NT2/D1 (cell line): Measurements from ENCODE around the gene MKLN1.
"Not testable (repeated sequence)": the region's sequence is repeated elsewhere in the genome, so short reads cannot be mapped to it uniquely, and the experiment has no call there.

Experiments used
- SUZ12 ChIP-seq: IDR thresholded peaks from 2 replicates; pipeline ENCODE4 v1.6.1; 2011; ENCODE audit not compliant: insufficient read length, insufficient read depth; ENCODE audit errors: extremely low read depth
- YY1 ChIP-seq: IDR thresholded peaks from 2 replicates; pipeline ENCODE4 v1.6.1; 2011; ENCODE audit not compliant: insufficient read length, insufficient read depth
- ZNF274 ChIP-seq: IDR thresholded peaks from 2 replicates; pipeline ENCODE4 v1.6.1; 2011; ENCODE audit warnings: mild to moderate bottlenecking, low read depth, low read length

DNA sequence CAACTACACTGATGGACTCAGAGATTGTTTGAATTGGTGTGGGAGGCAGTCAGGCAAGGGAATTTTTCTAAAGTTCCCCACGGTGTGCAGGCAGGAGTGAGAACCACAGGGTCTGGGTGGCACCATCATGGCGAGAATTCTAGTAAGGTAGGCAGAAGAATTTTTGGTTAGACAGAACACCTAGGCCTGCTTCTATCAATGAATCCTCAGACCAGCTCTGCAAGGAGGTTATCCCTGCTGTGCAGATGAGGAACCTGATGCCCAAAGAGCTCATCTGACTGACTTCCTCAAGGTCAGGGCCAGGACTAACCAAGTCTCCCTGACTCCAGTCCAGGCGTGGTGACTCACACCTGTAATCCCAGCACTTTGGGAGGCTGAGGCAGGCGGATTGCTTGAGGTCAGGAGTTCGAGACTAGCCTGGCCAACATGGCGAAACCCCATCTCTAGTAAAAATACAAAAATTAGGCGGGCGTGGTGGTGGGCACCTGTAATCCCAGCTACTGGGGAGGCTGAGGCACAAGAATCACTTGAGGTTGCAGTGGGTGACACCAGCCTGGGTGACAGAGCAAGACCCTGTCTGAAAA lies 177.5 kb downstream of the MKLN1 start:
- not testable (repeated sequence) for TF ChIP-seq SUZ12, YY1, ZNF274
